Measurements from ENCODE around the gene SDCCAG8. TPM values are rescaled to one million over a fixed set of nuclear protein-coding genes. Genes with fewer than 3 reads are reported as not detected.
"Not testable (repeated sequence)": the region's sequence is repeated elsewhere in the genome, so short reads cannot be mapped to it uniquely, and the experiment has no call there.

SDCCAG8 gene
- total RNA-seq = 10 to 100 TPM; 24.5 to 52.7 (median 31.7) TPM

- Histone ChIP-seq H3K36me3 (peaks cover 0 to 3% (median 0%) of the 10 kb centered on the region in 4 donors), H3K27ac (replicated peaks in 1 of 4) (peak within 1 kb of the TSS; percentile 91 to 98 (median 97)), H3K4me1 (peaks cover 15 to 50% (median 45%) of the 10 kb centered on the region in 4 donors), H3K4me3 (peak within 1 kb of the TSS; percentile 79 to 99 (median 90)), H3K9me3 (no peaks in the 10 kb centered on the region), H3K27me3 (no peaks in the 10 kb centered on the region)
- WGBS = 0% methylated on average over 28 of the region's 32 CpGs
- intact Hi-C loops (cut with DNase I) = loop anchor here (5.0 to 10.0 kb wide), 2 partner anchors 589 to 1196 kb away; partner anchors contain the start of gene ADSS2
- DNase-seq (ENCODE audit: extremely low spot score) = peak; percentile 98
- TF ChIP-seq CTCF (IDR thresholded peaks at IDR 0.05) (no peak), EP300 (IDR thresholded peaks at IDR 0.05) (no peak), POLR2AphosphoS5 (IDR thresholded peaks at IDR 0.05) (peak; percentile 89 to 90), POLR2A (IDR thresholded peaks at IDR 0.05; ENCODE audit: low read depth) (peak; percentile 71)
Measured at GRCh38 chr1:243255791-243256512, at the start of gene SDCCAG8. Gene SDCCAG8, plus strand, starts transcription at chr1:243256041. Its CDS starts 133 bp downstream, at chr1:243256174.

GRCh38 chr1:243211984-243212383 is 43.9 kb upstream of the SDCCAG8 start:
- intact Hi-C loops (cut with DNase I) = not testable (repeated sequence)
- WGBS = 49% methylated on average over 3 of the region's 3 CpGs
- H3K4me1 ChIP-seq = peaks cover 5 to 13% (median 12%) of the 10 kb centered on the region in 4 donors

GRCh38 chr1:243213045-243213787 is 42.6 kb upstream of the SDCCAG8 start:
- H3K36me3 ChIP-seq = peaks cover 0 to 4% (median 3%) of the 10 kb centered on the region in 4 donors
- peaks cover 5 to 13% (median 12%) of the 10 kb centered on the region in 4 donors for H3K4me1 ChIP-seq
- no peak overlapping the region for H3K4me3 ChIP-seq
- DNase-seq (ENCODE audit: extremely low spot score) = no peak
- 68% methylated on average over 4 of the region's 4 CpGs for WGBS
- no peaks in the 10 kb centered on the region for H3K9me3 ChIP-seq
- intact Hi-C loops (cut with DNase I) = no loop called here
- H3K27ac ChIP-seq (replicated peaks in 1 of 4) = no peak overlapping the region
- no peaks in the 10 kb centered on the region for H3K27me3 ChIP-seq
- TF ChIP-seq POLR2AphosphoS5 (IDR thresholded peaks at IDR 0.05) = no peak
- no peak for TF ChIP-seq EP300 (IDR thresholded peaks at IDR 0.05)
- TF ChIP-seq POLR2A (IDR thresholded peaks at IDR 0.05; ENCODE audit: low read depth) = no peak
- TF ChIP-seq CTCF (IDR thresholded peaks at IDR 0.05) = no peak

More at GRCh38 chr1:243211984-243212383, 43.9 kb upstream of the SDCCAG8 start:
- not testable (repeated sequence) for DNase-seq (ENCODE audit: extremely low spot score); H3K27ac ChIP-seq (replicated peaks in 1 of 4); H3K27me3 ChIP-seq; H3K4me3 ChIP-seq; H3K9me3 ChIP-seq; H3K36me3 ChIP-seq

- WGBS = 87% methylated on average over 12 of the region's 12 CpGs
- intact Hi-C loops (cut with DNase I); H3K27me3 ChIP-seq; DNase-seq (ENCODE audit: extremely low spot score); H3K4me3 ChIP-seq; H3K27ac ChIP-seq (replicated peaks in 1 of 4); H3K9me3 ChIP-seq: not testable (repeated sequence)
- peaks cover 7 to 13% (median 12%) of the 10 kb centered on the region in 4 donors for H3K4me1 ChIP-seq
- H3K36me3 ChIP-seq = peaks cover 0 to 11% (median 4%) of the 10 kb centered on the region in 4 donors
Measured at GRCh38 chr1:243215276-243215875, 40.5 kb upstream of the SDCCAG8 start.

- no peak for DNase-seq (ENCODE audit: extremely low spot score)
- Histone ChIP-seq H3K9me3 (no peaks in the 10 kb centered on the region), H3K27ac (replicated peaks in 1 of 4) (no peak overlapping the region), H3K27me3 (no peaks in the 10 kb centered on the region), H3K36me3 (peaks cover 0 to 23% (median 12%) of the 10 kb centered on the region in 4 donors), H3K4me1 (peaks cover 7 to 13% (median 12%) of the 10 kb centered on the region in 4 donors), H3K4me3 (no peak overlapping the region)
- 96% methylated on average over 2 of the region's 2 CpGs for WGBS
- intact Hi-C loops (cut with DNase I) = no loop called here
- TF ChIP-seq EP300 (IDR thresholded peaks at IDR 0.05) (no peak), POLR2A (IDR thresholded peaks at IDR 0.05; ENCODE audit: low read depth) (no peak)
Measured at GRCh38 chr1:243216741-243217140, 39.1 kb upstream of the SDCCAG8 start.

GRCh38 chr1:243217349-243217748 is 38.5 kb upstream of the SDCCAG8 start:
- no peak overlapping the region for H3K4me3 ChIP-seq
- 82% methylated on average over 2 of the region's 2 CpGs for WGBS
- no peaks in the 10 kb centered on the region for H3K9me3 ChIP-seq
- H3K27ac ChIP-seq (replicated peaks in 1 of 4) = no peak overlapping the region
- TF ChIP-seq CTCF (IDR thresholded peaks at IDR 0.05) (no peak), POLR2AphosphoS5 (IDR thresholded peaks at IDR 0.05) (no peak), POLR2A (IDR thresholded peaks at IDR 0.05; ENCODE audit: low read depth) (no peak), EP300 (IDR thresholded peaks at IDR 0.05) (no peak)
- H3K36me3 ChIP-seq = peaks cover 0 to 25% (median 13%) of the 10 kb centered on the region in 4 donors
- no peaks in the 10 kb centered on the region for H3K27me3 ChIP-seq
- intact Hi-C loops (cut with DNase I) = no loop called here
- H3K4me1 ChIP-seq = peaks cover 5 to 13% (median 8%) of the 10 kb centered on the region in 4 donors
- DNase-seq (ENCODE audit: extremely low spot score) = no peak

Measured in esophagus muscularis mucosa (tissue), 4 donors.